ENCODE results near the gene FAM193A.

DNA sequence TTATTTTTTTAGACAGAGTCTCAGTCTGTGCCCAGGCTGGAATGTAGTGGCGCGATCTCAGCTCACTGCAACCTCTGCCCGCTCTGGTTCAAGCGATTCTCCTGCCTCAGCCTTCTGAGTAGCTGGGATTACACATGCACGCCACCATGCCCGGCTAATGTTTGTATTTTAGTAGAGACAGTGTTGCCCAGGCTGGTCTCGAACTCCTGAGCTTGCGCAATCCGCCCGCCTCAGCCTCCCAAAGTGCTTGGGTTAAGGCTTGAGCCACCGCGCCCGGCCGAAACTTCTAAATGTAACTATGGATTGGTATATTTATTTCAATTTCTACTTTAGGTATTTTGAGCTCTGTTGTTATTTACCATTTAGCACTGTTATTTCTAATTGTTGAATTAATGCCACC, 79.4 kb downstream of the FAM193A start:
- TF ChIP-seq, protein P1, sequence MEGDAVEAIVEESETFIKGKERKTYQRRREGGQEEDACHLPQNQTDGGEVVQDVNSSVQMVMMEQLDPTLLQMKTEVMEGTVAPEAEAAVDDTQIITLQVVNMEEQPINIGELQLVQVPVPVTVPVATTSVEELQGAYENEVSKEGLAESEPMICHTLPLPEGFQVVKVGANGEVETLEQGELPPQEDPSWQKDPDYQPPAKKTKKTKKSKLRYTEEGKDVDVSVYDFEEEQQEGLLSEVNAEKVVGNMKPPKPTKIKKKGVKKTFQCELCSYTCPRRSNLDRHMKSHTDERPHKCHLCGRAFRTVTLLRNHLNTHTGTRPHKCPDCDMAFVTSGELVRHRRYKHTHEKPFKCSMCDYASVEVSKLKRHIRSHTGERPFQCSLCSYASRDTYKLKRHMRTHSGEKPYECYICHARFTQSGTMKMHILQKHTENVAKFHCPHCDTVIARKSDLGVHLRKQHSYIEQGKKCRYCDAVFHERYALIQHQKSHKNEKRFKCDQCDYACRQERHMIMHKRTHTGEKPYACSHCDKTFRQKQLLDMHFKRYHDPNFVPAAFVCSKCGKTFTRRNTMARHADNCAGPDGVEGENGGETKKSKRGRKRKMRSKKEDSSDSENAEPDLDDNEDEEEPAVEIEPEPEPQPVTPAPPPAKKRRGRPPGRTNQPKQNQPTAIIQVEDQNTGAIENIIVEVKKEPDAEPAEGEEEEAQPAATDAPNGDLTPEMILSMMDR (IDR thresholded peaks at IDR 0.05; ENCODE audit: insufficient read depth, low read depth, low read length) = no peak
- no peak for TF ChIP-seq EZH2 (IDR thresholded peaks at IDR 0.05; ENCODE audit: insufficient read depth, low read length)
